ENCODE data around the gene ADAM12. TPM values are rescaled to one million over a fixed set of nuclear protein-coding genes. Genes with fewer than 3 reads are reported as not detected.

The ADAM12 gene
- total RNA-seq, 1 donor from 2014 or later = 8.0 TPM

GRCh38 chr10:126090911-126091728 is 297.2 kb downstream of the ADAM12 start:
- Mint-ChIP-seq H3K4me1 (peaks cover 13% of the 10 kb centered on the region), H3K36me3 (no peaks in the 10 kb centered on the region), H3K27me3 (ENCODE audit: insufficient read depth, low read depth) (peaks cover 2% of the 10 kb centered on the region), H3K9me3 (no peaks in the 10 kb centered on the region), H3K4me3 (no peak overlapping the region), H3K27ac (no peak overlapping the region)
- TF ChIP-seq EZH2 (IDR thresholded peaks at IDR 0.05) (no peak), CTCF (IDR thresholded peaks at IDR 0.05) (no peak), EZH2phosphoT487 (IDR thresholded peaks at IDR 0.05) (no peak)
- H4K20me1 ChIP-seq (ENCODE audit: low read depth) = no peaks in the 10 kb centered on the region
- peaks cover 4% of the 10 kb centered on the region for H3K4me1 ChIP-seq
- H3K27ac ChIP-seq = no peak overlapping the region
- no peaks in the 10 kb centered on the region for H3K36me3 ChIP-seq
- no peak overlapping the region for H2AFZ ChIP-seq (replicated peaks)
- H3K79me2 ChIP-seq (ENCODE audit: low read depth) = no peaks in the 10 kb centered on the region
- no peak for DNase-seq (ENCODE audit: low spot score)
- no peak overlapping the region for H3K4me2 ChIP-seq
- no peak overlapping the region for H3K9ac ChIP-seq
- no peaks in the 10 kb centered on the region for H3F3A ChIP-seq (ENCODE audit: low read depth)
- no peak overlapping the region for H3K4me3 ChIP-seq
- no peaks in the 10 kb centered on the region for H3K9me3 ChIP-seq (ENCODE audit: low read depth)
- H3K27me3 ChIP-seq = no peaks in the 10 kb centered on the region

DNA sequence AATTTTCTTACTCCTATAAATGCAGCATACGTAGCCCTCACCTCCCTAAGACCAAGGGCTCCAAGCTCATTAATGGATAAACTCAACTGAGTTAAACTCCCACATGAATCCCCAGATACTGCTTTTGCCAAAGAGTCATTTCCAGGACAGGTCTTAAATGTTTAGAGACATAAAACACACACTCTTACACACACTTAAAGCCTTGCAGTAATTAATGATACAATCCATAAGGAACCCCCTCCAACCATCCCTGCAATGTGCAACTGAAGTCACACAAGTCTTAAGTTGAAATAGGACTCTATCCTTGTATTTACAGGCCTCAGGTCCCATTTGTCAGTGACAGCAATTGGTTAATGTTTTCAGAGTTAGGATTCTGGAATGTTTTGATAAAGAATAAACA is 297.8 kb downstream of the ADAM12 start:
- H3K27ac ChIP-seq = no peak overlapping the region
- no peaks in the 10 kb centered on the region for H3K9me3 Mint-ChIP-seq
- no peak for DNase-seq (ENCODE audit: low spot score)
- H3K36me3 Mint-ChIP-seq = no peaks in the 10 kb centered on the region
- no peaks in the 10 kb centered on the region for H3K36me3 ChIP-seq
- TF ChIP-seq EZH2 (IDR thresholded peaks at IDR 0.05) = no peak
- TF ChIP-seq CTCF (IDR thresholded peaks at IDR 0.05) = no peak
- TF ChIP-seq EZH2phosphoT487 (IDR thresholded peaks at IDR 0.05) = no peak
- no peak overlapping the region for H3K4me3 Mint-ChIP-seq
- no peak overlapping the region for H3K4me2 ChIP-seq
- H3K27ac Mint-ChIP-seq = no peak overlapping the region
- H3K4me3 ChIP-seq = no peak overlapping the region
- H3K79me2 ChIP-seq (ENCODE audit: low read depth) = no peaks in the 10 kb centered on the region
- H3K27me3 ChIP-seq = no peaks in the 10 kb centered on the region
- peaks cover 16% of the 10 kb centered on the region for H3K4me1 Mint-ChIP-seq
- H3K4me1 ChIP-seq = peaks cover 4% of the 10 kb centered on the region
- peaks cover 3% of the 10 kb centered on the region for H3K27me3 Mint-ChIP-seq (ENCODE audit: insufficient read depth, low read depth)
- H4K20me1 ChIP-seq (ENCODE audit: low read depth) = no peaks in the 10 kb centered on the region
- H2AFZ ChIP-seq (replicated peaks) = no peak overlapping the region
- H3F3A ChIP-seq (ENCODE audit: low read depth) = no peaks in the 10 kb centered on the region
- no peak overlapping the region for H3K9ac ChIP-seq
- no peaks in the 10 kb centered on the region for H3K9me3 ChIP-seq (ENCODE audit: low read depth)

DNA sequence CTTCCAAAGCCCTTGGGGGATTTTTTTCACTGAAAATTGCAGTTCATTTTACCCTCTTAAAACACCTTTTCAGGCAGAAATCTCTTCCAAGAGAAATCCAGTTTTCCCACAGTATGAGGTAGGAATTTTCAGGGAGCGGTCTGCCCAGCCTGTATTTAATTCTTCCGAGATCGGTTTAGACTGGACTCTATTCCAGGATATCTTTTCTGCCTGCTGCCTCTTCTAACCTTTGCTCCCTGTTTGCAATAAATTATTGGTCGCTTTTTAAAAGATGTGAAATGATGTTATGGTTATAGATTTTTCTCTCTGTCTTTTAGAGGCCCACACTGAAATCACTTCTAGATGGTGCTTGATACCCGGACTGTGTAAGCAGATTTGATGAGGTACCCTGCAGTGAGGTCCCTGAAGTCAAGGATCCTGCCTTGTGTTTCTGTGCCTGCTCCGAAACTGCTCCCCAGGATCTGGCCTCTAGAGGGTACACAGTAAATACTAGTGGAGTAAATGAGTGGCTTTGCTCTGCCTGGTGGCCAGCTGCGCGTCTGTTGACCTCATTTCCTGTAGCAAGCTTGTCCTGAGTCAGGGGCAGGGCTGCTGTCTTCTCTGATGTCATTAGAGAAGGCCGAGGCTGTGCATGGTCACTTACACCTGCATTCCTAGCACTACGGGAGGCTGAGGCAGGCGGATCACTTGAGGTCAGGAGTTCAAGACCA is 300.3 kb downstream of the ADAM12 start:
- Mint-ChIP-seq H3K27ac (peak overlapping the region; percentile 75), H3K4me1 (peaks cover 22% of the 10 kb centered on the region), H3K4me3 (no peak overlapping the region), H3K9me3 (no peaks in the 10 kb centered on the region), H3K36me3 (no peaks in the 10 kb centered on the region), H3K27me3 (ENCODE audit: insufficient read depth, low read depth) (peaks cover 5% of the 10 kb centered on the region)
- H3F3A ChIP-seq (ENCODE audit: low read depth) = no peaks in the 10 kb centered on the region
- peaks cover 4% of the 10 kb centered on the region for H3K4me1 ChIP-seq
- H3K27ac ChIP-seq = no peak overlapping the region
- TF ChIP-seq EZH2 (IDR thresholded peaks at IDR 0.05) (no peak), EZH2phosphoT487 (IDR thresholded peaks at IDR 0.05) (no peak), CTCF (IDR thresholded peaks at IDR 0.05) (no peak)
- H2AFZ ChIP-seq (replicated peaks) = peak overlapping the region; percentile 58
- no peak for DNase-seq (ENCODE audit: low spot score)
- no peaks in the 10 kb centered on the region for H4K20me1 ChIP-seq (ENCODE audit: low read depth)
- no peaks in the 10 kb centered on the region for H3K79me2 ChIP-seq (ENCODE audit: low read depth)
- no peaks in the 10 kb centered on the region for H3K9me3 ChIP-seq (ENCODE audit: low read depth)
- no peak overlapping the region for H3K4me2 ChIP-seq
- no peaks in the 10 kb centered on the region for H3K36me3 ChIP-seq
- no peak overlapping the region for H3K4me3 ChIP-seq
- no peaks in the 10 kb centered on the region for H3K27me3 ChIP-seq
- H3K9ac ChIP-seq = no peak overlapping the region
